Transverse colon (tissue), 4 donors: ENCODE results near the gene TM9SF3. TPM values are rescaled to one million over a fixed set of nuclear protein-coding genes. Genes with fewer than 3 reads are reported as not detected.
A peak's percentile ranks its signal among the peaks of the same experiment; 100 is the strongest.

Source experiments
- DNase-seq: peaks from one replicate; pipeline ENCODE4 v3.0.0-alpha.2; 2019
- H3K27ac ChIP-seq, 4 donors: fragments of 200-600 bp; sonication (generic); 2 replicates each; pipeline ENCODE4 v1.5.1; 2016 to 2018; ENCODE audit warnings: inconsistent platforms in 4 of 4
- H3K27me3 ChIP-seq: fragments of 200-600 bp; sonication (generic); 2 replicates; pipeline ENCODE4 v1.5.1; 2017; ENCODE audit warnings: inconsistent platforms
- H3K36me3 ChIP-seq, 4 donors: fragments of 200-600 bp; sonication (generic); 2 replicates each; pipeline ENCODE4 v1.5.1; 2017 to 2019; ENCODE audit warnings: inconsistent platforms in 4 of 4
- H3K4me1 ChIP-seq, 4 donors: fragments of 200-600 bp; sonication (generic); 2 replicates each; pipeline ENCODE4 v1.5.1; 2017 to 2020; ENCODE audit warnings: inconsistent platforms in 4 of 4
- H3K4me3 ChIP-seq, 4 donors: fragments of 200-600 bp; sonication (generic); 1 replicate in 1 of 4; 2 replicates in 3 of 4; pipeline versions ENCODE4 v1.5.1 to v1.6.1; 2017 to 2019; ENCODE audit warnings: inconsistent platforms in 4 of 4
- H3K9me3 ChIP-seq, 2 donors: fragments of 200-600 bp; sonication (generic); 2 replicates each; pipeline ENCODE4 v1.5.1; 2017 to 2019; ENCODE audit warnings: inconsistent platforms in 2 of 2
- EP300 ChIP-seq: sonication (generic); formaldehyde crosslinking; IDR thresholded peaks from one replicate; pipeline ENCODE4 v1.6.1; 2017; ENCODE audit warnings: antibody characterized with exemption, low read depth
- POLR2A ChIP-seq: fragments of 450-650 bp; IDR thresholded peaks from one replicate; pipeline ENCODE4 v1.6.1; 2016; ENCODE audit warnings: antibody characterized with exemption, mild to moderate bottlenecking, moderate library complexity
- POLR2AphosphoS5 ChIP-seq, 3 donors: sonication (generic); formaldehyde crosslinking; IDR thresholded peaks; one replicate each; pipeline ENCODE4 v1.6.1; 2016; ENCODE audit warnings: antibody characterized with exemption in 3 of 3
- WGBS, 2 donors: methylation state at CpG; one replicate each; pipeline ENCODE4 v1.1.5; 2018; ENCODE audit warnings: low coverage in 1 of 2; 5-methylcytosine and 5-hydroxymethylcytosine counted together
- in situ Hi-C, 4 donors: fragments of 200-750 bp; cut with MboI; loops; one replicate each; pipeline versions ENCODE4 v1.15.0 to v1.15.1; 2017; ENCODE audit warnings: low sequenced_read_pairs in 3 of 4, low pct_ligation_motif_present in 1 of 4, low pct_unique_long_range_greater_than_20kb in 1 of 4
- intact Hi-C: fragments of 100-400 bp; cut with DNase I; formaldehyde crosslinking; loops from one replicate; pipeline ENCODE4 v1.15.1; 2023; ENCODE audit warnings: low total_unique reads
- total RNA-seq, 4 donors: library from RNA; depleted of rRNA; stranded (reverse); fragments of >200 nt; gene quantifications; one replicate each; pipeline ENCODE4 v1.1.0, GENCODE V29; 2016
- TF ChIP-seq, protein P1 (sequence below), 5 experiments: fragments of 200-600 bp in 3 of 5; fragments of 450-650 bp in 2 of 5; sonication (generic) in 3 of 5; IDR thresholded peaks; 1 replicate in 2 of 5; 2 replicates in 3 of 5; pipeline ENCODE4 v1.5.1; 2016 to 2017; ENCODE audit warnings: antibody characterized with exemption in 5 of 5, inconsistent platforms in 3 of 5, mild to moderate bottlenecking in 2 of 5, moderate library complexity in 1 of 5

TM9SF3 gene
- total RNA-seq, 4 donors from 2014 or later: 34.4 to 133 (median 77.3) TPM

DNA sequence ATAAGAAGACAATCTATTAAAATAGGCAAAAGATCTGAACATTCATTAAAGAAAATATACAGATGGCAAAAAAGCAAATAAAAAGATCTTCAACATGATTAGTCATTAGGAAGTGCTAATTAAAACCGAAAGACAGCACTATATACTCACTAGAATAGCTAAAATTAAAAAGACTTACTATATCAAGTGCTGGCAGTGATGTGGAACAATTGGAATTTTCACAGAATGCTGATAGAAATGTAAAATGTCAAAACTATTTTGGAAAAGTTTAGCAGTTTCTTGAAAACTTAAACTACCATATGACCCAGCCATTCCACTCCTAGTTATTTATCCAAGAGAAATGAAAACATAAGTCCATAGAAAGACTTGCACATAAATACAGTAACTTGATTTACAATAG, 48.1 kb downstream of the TM9SF3 start:
- 92 to 100% methylated on average over 1 of the region's 1 CpG for WGBS, 2 donors
- TF ChIP-seq, protein P1, sequence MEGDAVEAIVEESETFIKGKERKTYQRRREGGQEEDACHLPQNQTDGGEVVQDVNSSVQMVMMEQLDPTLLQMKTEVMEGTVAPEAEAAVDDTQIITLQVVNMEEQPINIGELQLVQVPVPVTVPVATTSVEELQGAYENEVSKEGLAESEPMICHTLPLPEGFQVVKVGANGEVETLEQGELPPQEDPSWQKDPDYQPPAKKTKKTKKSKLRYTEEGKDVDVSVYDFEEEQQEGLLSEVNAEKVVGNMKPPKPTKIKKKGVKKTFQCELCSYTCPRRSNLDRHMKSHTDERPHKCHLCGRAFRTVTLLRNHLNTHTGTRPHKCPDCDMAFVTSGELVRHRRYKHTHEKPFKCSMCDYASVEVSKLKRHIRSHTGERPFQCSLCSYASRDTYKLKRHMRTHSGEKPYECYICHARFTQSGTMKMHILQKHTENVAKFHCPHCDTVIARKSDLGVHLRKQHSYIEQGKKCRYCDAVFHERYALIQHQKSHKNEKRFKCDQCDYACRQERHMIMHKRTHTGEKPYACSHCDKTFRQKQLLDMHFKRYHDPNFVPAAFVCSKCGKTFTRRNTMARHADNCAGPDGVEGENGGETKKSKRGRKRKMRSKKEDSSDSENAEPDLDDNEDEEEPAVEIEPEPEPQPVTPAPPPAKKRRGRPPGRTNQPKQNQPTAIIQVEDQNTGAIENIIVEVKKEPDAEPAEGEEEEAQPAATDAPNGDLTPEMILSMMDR (IDR thresholded peaks at IDR 0.05): no peak
- no peak for TF ChIP-seq POLR2A
- TF ChIP-seq EP300: no peak
- no peak for TF ChIP-seq POLR2AphosphoS5 (IDR thresholded peaks at IDR 0.05)
- in situ Hi-C loops (no loop called here), intact Hi-C loops (no loop called here)
- peaks cover 0 to 13% (median 2%) of the 10 kb centered on the region in 4 donors for H3K4me1 ChIP-seq
- no peak overlapping the region for H3K4me3 ChIP-seq
- no peak for DNase-seq
- H3K27ac ChIP-seq: no peak overlapping the region
- no peaks in the 10 kb centered on the region for H3K9me3 ChIP-seq
- H3K27me3 ChIP-seq: no peaks in the 10 kb centered on the region
- peaks cover 0 to 28% (median 9%) of the 10 kb centered on the region in 4 donors for H3K36me3 ChIP-seq

DNA sequence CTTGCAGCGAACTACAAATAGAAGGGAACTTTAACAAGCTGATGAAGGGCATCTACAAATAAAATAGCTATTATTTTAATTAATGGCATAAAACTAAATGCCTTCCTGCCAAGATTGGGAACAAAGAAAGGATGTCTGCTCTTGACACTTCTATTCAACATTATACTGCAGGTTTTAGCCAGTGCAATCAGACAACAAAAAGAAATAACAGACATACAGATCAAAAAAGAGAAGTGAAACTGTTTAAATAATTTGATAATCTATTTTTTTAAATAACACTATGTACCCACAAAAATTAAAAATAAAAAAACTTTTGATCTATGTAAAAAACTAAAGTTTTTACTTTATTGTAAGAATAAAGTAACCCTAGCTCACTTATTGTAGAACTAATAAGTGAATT, 50.7 kb downstream of the TM9SF3 start:
- no peak for DNase-seq
- Histone ChIP-seq H3K27me3 (no peaks in the 10 kb centered on the region), H3K36me3 (peaks cover 0 to 21% (median 6%) of the 10 kb centered on the region in 4 donors)

GRCh38 chr10:96532523-96532922, 54.3 kb downstream of the TM9SF3 start:
- H3K27me3 ChIP-seq: no peaks in the 10 kb centered on the region
- intact Hi-C loops: loop anchor here (5.0 kb wide), 1 partner anchor 860 kb away; no protein-coding TSS in a partner anchor
- H3K9me3 ChIP-seq: no peaks in the 10 kb centered on the region
- in situ Hi-C loops: no loop called here
- H3K4me1 ChIP-seq: peaks cover 0 to 33% (median 17%) of the 10 kb centered on the region in 4 donors
- DNase-seq: no peak
- H3K36me3 ChIP-seq: peaks cover 0 to 48% (median 13%) of the 10 kb centered on the region in 4 donors
- no peak overlapping the region for H3K27ac ChIP-seq
- TF ChIP-seq POLR2AphosphoS5 (IDR thresholded peaks at IDR 0.05) (peak in 2 of 3 donors; percentile 19 to 23), EP300 (no peak)
- H3K4me3 ChIP-seq: no peak overlapping the region
- 22 to 29% methylated on average over 1 of the region's 1 CpG for WGBS, 2 donors

More for the DNA sequence above, 50.7 kb downstream of the TM9SF3 start:
- Histone ChIP-seq H3K27ac (no peak overlapping the region), H3K4me1 (peaks cover 0 to 33% (median 17%) of the 10 kb centered on the region in 4 donors), H3K4me3 (no peak overlapping the region), H3K9me3 (no peaks in the 10 kb centered on the region)
- in situ Hi-C loops: no loop called here
- 97 to 100% methylated on average over 1 of the region's 1 CpG for WGBS, 2 donors
- TF ChIP-seq POLR2AphosphoS5 (IDR thresholded peaks at IDR 0.05) (no peak), POLR2A (no peak), EP300 (no peak)
- TF ChIP-seq, protein P1 (IDR thresholded peaks at IDR 0.05): no peak
- intact Hi-C loops: no loop called here

GRCh38 chr10:96529634-96530279, 57.1 kb downstream of the TM9SF3 start:
- in situ Hi-C loops: no loop called here
- 70 to 86% methylated on average over 4 to 6 of the region's 6 CpGs for WGBS, 2 donors
- intact Hi-C loops: loop anchor here (5.0 kb wide), 1 partner anchor 857 kb away; no protein-coding TSS in a partner anchor
- Histone ChIP-seq H3K27ac (no peak overlapping the region), H3K27me3 (no peaks in the 10 kb centered on the region), H3K4me1 (peaks cover 0 to 30% (median 17%) of the 10 kb centered on the region in 4 donors), H3K4me3 (no peak overlapping the region), H3K36me3 (peaks cover 0 to 62% (median 18%) of the 10 kb centered on the region in 4 donors), H3K9me3 (no peaks in the 10 kb centered on the region)
- DNase-seq: no peak
- TF ChIP-seq POLR2A (no peak), EP300 (no peak), POLR2AphosphoS5 (IDR thresholded peaks at IDR 0.05) (no peak)
- TF ChIP-seq, protein P1 (IDR thresholded peaks at IDR 0.05): no peak
